HCT116 (cell line): ENCODE results near the gene CMIP. TPM values are rescaled to one million over a fixed set of nuclear protein-coding genes. Genes with fewer than 3 reads are reported as not detected.

Experiments
- ATAC-seq: fragments of 200-7000 bp; cut with Tn5 transposase; 2 replicates; pipeline ENCODE4 v1.9.1; 2020; ENCODE audit warnings: mild to moderate bottlenecking, moderate library complexity
- BruUV-seq: library from RNA; stranded (reverse); fragments of 400-500 nt; replicated peaks from 2 replicates; lab custom pipeline; 2021; lab: Mats Ljungman, UMichigan
- CTCF ChIA-PET: fragments of 300-600 bp; sonication (Branson Sonifier 250); formaldehyde crosslinking; loops from one replicate; lab custom pipeline; 2021; ENCODE audit warnings: antibody characterized with exemption; lab: Charles Lee
- POLR2A ChIA-PET: fragments of 300-600, 350-600 bp; sonication (Branson Sonifier 250); formaldehyde crosslinking; loops from one replicate; lab custom pipeline; 2021; ENCODE audit warnings: antibody characterized with exemption; lab: Charles Lee
- RAD21 ChIA-PET, 2 experiments: fragments of 300-600 bp; sonication (Branson Sonifier 250); formaldehyde crosslinking; loops; one replicate each; lab custom pipeline; 2023; ENCODE audit warnings: low total read pairs in 2 of 2; ENCODE audit not compliant: uncharacterized antibody in 2 of 2, unreplicated experiment in 2 of 2, low non-redundant PET in 1 of 2; lab: Charles Lee
- DNase-seq: peaks from one replicate; pipeline ENCODE4 v3.0.0-alpha.2; 2010; ENCODE audit warnings: low read depth, low spot score
- H2AFZ ChIP-seq: fragments of 200-600 bp; shearing (Covaris generic), sonication (generic); 2 replicates; pipeline ENCODE4 v1.6.1; 2017; ENCODE audit warnings: low read depth, mixed run types, mixed read lengths, antibody characterized with exemption, low read length; ENCODE audit not compliant: poor library complexity, severe bottlenecking
- H3K27ac ChIP-seq: 2 replicates; pipeline ENCODE4 v1.5.1; 2012; ENCODE audit warnings: low read depth, low read length
- H3K27me3 ChIP-seq: fragments of 200-600 bp; sonication (generic); 2 replicates; pipeline ENCODE4 v1.6.1; 2016; ENCODE audit warnings: mixed run types, low read length, mixed read lengths; ENCODE audit not compliant: insufficient read depth
- H3K36me3 ChIP-seq, 2 experiments: fragments of 200-500 bp in 1 of 2; fragments of 200-600 bp in 1 of 2; sonication (Bioruptor generic) in 1 of 2; sonication (generic) in 1 of 2; 2 replicates each; pipeline versions ENCODE4 v1.5.1 to v1.6.1; 2014 to 2016; ENCODE audit warnings: low read length in 2 of 2, inconsistent platforms in 1 of 2, mixed read lengths in 1 of 2, mixed run types in 1 of 2; ENCODE audit not compliant: insufficient read depth in 2 of 2, control insufficient read depth in 1 of 2
- H3K4me1 ChIP-seq, 2 experiments: fragments of 200-600 bp in 1 of 2; sonication (generic) in 1 of 2; 2 replicates each; pipeline versions ENCODE4 v1.5.1 to v1.6.1; 2012 to 2017; ENCODE audit warnings: low read length in 2 of 2, inconsistent platforms in 1 of 2, mild to moderate bottlenecking in 1 of 2, mixed read lengths in 1 of 2, mixed run types in 1 of 2, moderate library complexity in 1 of 2; ENCODE audit not compliant: insufficient read depth in 2 of 2, control insufficient read depth in 1 of 2
- H3K4me2 ChIP-seq: fragments of 200-600 bp; sonication (generic); 2 replicates; pipeline ENCODE4 v1.6.1; 2017; ENCODE audit warnings: mixed run types, low read length, mixed read lengths
- H3K4me3 ChIP-seq, 2 experiments: fragments of 200-600 bp in 1 of 2; sonication (generic) in 1 of 2; replicated peaks in 1 of 2; 2 replicates each; pipeline ENCODE4 v1.5.1; 2011 to 2016; ENCODE audit warnings: low read length in 2 of 2, control low read depth in 1 of 2, low read depth in 1 of 2, mild to moderate bottlenecking in 1 of 2, mixed read lengths in 1 of 2, mixed run types in 1 of 2
- H3K79me2 ChIP-seq: fragments of 200-600 bp; sonication (generic); 2 replicates; pipeline ENCODE4 v1.6.1; 2017; ENCODE audit warnings: mild to moderate bottlenecking, mixed run types, low read length, moderate library complexity, mixed read lengths; ENCODE audit not compliant: insufficient read depth
- H3K9ac ChIP-seq: fragments of 200-600 bp; sonication (generic); 2 replicates; pipeline ENCODE4 v1.6.1; 2016; ENCODE audit warnings: low read length, mixed read lengths
- H3K9me2 ChIP-seq: fragments of 200-600 bp; sonication (generic), shearing (Covaris generic); 2 replicates; pipeline ENCODE4 v1.6.1; 2017; ENCODE audit warnings: mixed run types, mild to moderate bottlenecking, moderate library complexity; ENCODE audit not compliant: insufficient read depth
- H3K9me3 ChIP-seq, 2 experiments: fragments of 200-500 bp in 1 of 2; fragments of 200-600 bp in 1 of 2; sonication (Bioruptor generic) in 1 of 2; sonication (generic) in 1 of 2; 2 replicates each; pipeline ENCODE4 v1.6.1; 2014 to 2017; ENCODE audit warnings: low read length in 2 of 2, mixed read lengths in 2 of 2, inconsistent platforms in 1 of 2, low read depth in 1 of 2, mild to moderate bottlenecking in 1 of 2, mixed run types in 1 of 2, moderate library complexity in 1 of 2; ENCODE audit not compliant: control insufficient read depth in 1 of 2, insufficient read depth in 1 of 2
- H4K20me1 ChIP-seq: fragments of 200-600 bp; sonication (generic), shearing (Covaris generic); 2 replicates; pipeline ENCODE4 v1.6.1; 2017; ENCODE audit warnings: mixed run types, mild to moderate bottlenecking, moderate library complexity; ENCODE audit not compliant: insufficient read depth
- ELF1 ChIP-seq: IDR thresholded peaks from 2 replicates; pipeline ENCODE4 v1.6.1; 2012; ENCODE audit warnings: low read depth, borderline replicate concordance
- EZH2 ChIP-seq: fragments of 200-600 bp; sonication (generic); IDR thresholded peaks from 2 replicates; pipeline ENCODE4 v1.6.1; 2017; ENCODE audit warnings: antibody characterized with exemption, mixed run types
- FOSL1 ChIP-seq: IDR thresholded peaks from 2 replicates; pipeline ENCODE4 v1.6.1; 2012; ENCODE audit warnings: low read depth
- RAD21 ChIP-seq: IDR thresholded peaks from 2 replicates; pipeline ENCODE4 v1.6.1; 2012; ENCODE audit warnings: low read depth, mild to moderate bottlenecking
- SP1 ChIP-seq: IDR thresholded peaks from 2 replicates; pipeline ENCODE4 v1.6.1; 2012; ENCODE audit warnings: low read depth
- TCF7L2 ChIP-seq: IDR thresholded peaks from 2 replicates; pipeline ENCODE4 v1.7.0; 2011; ENCODE audit warnings: borderline replicate concordance, inconsistent platforms; ENCODE audit not compliant: insufficient read depth, insufficient read length; ENCODE audit errors: extremely low read depth
- ZNF274 ChIP-seq: fragments of 200-500 bp; sonication (Bioruptor generic); IDR thresholded peaks from 2 replicates; pipeline ENCODE4 v1.6.1; 2014; ENCODE audit warnings: mild to moderate bottlenecking, low read depth, low read length, inconsistent platforms
- intact Hi-C: fragments of 100-400 bp; cut with micrococcal nuclease; formaldehyde crosslinking; loops from 2 replicates; pipeline ENCODE4 v1.10.0; 2022
- total RNA-seq: library from RNA; stranded (reverse); gene quantifications from one replicate; pipeline ENCODE4 v1.2.1, GENCODE V29; 2021; ENCODE audit not compliant: unreplicated experiment
- TF ChIP-seq, protein P1 (sequence below): IDR thresholded peaks from 2 replicates; pipeline ENCODE4 v1.6.1; 2011; ENCODE audit warnings: mild to moderate bottlenecking, low read length, moderate library complexity; ENCODE audit not compliant: insufficient replicate concordance; ENCODE audit errors: extremely low read depth
- TF ChIP-seq, protein P2 (sequence below): IDR thresholded peaks from 2 replicates; pipeline ENCODE4 v1.6.1; 2012; ENCODE audit warnings: low read depth

Gene CMIP
- total RNA-seq, 1 experiment from 2014 or later, result 64.6 TPM

DNA sequence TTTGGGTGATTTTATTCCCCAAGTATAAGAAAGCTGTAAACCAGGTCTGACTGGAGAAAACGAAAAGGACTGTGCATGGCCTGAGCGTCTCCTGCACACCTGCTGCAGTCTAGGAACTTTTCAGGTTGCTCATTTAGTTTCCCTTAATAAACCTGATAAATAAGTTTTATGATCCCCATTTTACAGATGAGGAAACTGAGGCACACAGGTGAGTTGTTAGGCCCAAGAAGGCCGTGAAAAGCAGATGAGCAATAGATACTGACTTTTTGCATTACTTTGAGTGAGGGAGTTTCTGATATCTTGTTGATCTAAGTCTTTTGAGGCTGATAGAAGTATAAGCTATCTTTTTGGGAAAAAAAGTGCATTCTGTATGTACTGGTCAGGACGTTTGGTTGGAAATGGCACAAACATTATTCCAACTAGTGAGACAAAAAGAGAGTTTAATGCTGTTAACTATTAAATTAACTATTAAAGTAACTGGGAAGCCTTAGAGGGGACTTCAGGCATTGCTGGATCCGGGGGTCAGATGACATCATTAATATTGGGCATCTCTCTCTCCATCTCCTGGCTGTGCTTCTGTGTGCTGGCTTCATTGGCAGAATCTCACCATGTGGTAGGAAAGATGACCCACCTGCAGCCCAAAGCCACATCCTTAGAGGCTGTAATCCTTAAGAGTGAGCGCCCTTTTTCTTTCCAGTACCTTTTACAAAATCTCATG, 163.4 kb downstream of the CMIP start (continued):
- no peak for TF ChIP-seq ZNF274

DNA sequence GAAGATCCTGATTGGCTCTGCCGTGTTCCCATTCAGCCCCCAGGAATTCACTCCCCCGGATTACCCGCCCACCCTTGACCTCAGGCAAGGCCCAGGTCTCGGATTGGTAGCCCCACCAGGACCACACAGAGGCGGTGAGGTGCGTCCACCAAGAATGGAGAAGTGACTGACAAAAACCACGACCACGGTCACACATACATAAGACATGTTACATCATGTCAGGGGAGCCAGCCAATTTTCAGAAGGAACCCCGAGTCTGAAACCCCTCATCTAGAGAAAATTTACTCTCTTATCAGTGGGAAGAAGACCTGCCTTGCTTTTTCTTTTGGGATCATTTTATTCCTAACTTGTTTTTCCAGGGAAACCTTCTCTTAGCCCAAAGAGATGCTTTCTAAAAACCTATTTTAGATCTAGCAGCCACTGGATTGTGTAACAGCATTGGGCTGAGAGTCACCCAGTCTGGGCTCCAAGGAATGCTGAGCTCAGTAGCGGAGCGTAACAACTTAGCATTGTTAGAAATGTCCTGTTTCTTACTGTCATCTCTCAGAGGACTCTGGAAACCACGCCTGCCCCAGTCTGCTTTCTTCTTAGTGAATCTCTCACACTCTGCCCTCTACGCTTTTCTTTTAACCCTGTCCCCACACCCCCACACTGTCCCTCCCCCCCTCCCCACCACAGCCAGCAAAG, 164.1 kb downstream of the CMIP start:
- DNase-seq (no peak), ATAC-seq (no peak)
- POLR2A ChIA-PET, result no interaction called here
- H3K4me1 ChIP-seq, result peaks cover 7 to 38% of the 10 kb centered on the region in 2 experiments; a peak in 3 of 4 replicates
- H3K9ac ChIP-seq, result no peak overlapping the region
- no peak overlapping the region for H3K27ac ChIP-seq
- CTCF ChIA-PET, result no interaction called here
- RAD21 ChIA-PET, result no interaction called here
- H3K9me3 ChIP-seq, result no peaks in the 10 kb centered on the region
- H3K36me3 ChIP-seq, result peaks cover 0 to 18% of the 10 kb centered on the region in 2 experiments; a peak in 3 of 4 replicates
- no peaks in the 10 kb centered on the region; the same call in 1 of the 2 replicates for H4K20me1 ChIP-seq
- no peak overlapping the region for H3K4me3 ChIP-seq
- no peak overlapping the region for H3K4me2 ChIP-seq
- no peak for TF ChIP-seq TCF7L2
- TF ChIP-seq, protein P1, sequence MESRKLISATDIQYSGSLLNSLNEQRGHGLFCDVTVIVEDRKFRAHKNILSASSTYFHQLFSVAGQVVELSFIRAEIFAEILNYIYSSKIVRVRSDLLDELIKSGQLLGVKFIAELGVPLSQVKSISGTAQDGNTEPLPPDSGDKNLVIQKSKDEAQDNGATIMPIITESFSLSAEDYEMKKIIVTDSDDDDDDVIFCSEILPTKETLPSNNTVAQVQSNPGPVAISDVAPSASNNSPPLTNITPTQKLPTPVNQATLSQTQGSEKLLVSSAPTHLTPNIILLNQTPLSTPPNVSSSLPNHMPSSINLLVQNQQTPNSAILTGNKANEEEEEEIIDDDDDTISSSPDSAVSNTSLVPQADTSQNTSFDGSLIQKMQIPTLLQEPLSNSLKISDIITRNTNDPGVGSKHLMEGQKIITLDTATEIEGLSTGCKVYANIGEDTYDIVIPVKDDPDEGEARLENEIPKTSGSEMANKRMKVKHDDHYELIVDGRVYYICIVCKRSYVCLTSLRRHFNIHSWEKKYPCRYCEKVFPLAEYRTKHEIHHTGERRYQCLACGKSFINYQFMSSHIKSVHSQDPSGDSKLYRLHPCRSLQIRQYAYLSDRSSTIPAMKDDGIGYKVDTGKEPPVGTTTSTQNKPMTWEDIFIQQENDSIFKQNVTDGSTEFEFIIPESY, result no peak
- TF ChIP-seq, protein P2, sequence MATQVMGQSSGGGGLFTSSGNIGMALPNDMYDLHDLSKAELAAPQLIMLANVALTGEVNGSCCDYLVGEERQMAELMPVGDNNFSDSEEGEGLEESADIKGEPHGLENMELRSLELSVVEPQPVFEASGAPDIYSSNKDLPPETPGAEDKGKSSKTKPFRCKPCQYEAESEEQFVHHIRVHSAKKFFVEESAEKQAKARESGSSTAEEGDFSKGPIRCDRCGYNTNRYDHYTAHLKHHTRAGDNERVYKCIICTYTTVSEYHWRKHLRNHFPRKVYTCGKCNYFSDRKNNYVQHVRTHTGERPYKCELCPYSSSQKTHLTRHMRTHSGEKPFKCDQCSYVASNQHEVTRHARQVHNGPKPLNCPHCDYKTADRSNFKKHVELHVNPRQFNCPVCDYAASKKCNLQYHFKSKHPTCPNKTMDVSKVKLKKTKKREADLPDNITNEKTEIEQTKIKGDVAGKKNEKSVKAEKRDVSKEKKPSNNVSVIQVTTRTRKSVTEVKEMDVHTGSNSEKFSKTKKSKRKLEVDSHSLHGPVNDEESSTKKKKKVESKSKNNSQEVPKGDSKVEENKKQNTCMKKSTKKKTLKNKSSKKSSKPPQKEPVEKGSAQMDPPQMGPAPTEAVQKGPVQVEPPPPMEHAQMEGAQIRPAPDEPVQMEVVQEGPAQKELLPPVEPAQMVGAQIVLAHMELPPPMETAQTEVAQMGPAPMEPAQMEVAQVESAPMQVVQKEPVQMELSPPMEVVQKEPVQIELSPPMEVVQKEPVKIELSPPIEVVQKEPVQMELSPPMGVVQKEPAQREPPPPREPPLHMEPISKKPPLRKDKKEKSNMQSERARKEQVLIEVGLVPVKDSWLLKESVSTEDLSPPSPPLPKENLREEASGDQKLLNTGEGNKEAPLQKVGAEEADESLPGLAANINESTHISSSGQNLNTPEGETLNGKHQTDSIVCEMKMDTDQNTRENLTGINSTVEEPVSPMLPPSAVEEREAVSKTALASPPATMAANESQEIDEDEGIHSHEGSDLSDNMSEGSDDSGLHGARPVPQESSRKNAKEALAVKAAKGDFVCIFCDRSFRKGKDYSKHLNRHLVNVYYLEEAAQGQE, result no peak
- no peak for TF ChIP-seq FOSL1
- no peak for TF ChIP-seq SP1
- TF ChIP-seq ELF1, result no peak
- no peak for TF ChIP-seq EZH2
- TF ChIP-seq RAD21, result no peak
- H3K27me3 ChIP-seq, result no peaks in the 10 kb centered on the region
- intact Hi-C loops, result no loop called here
- no peak overlapping the region for H2AFZ ChIP-seq
- H3K9me2 ChIP-seq, result no peaks in the 10 kb centered on the region
- H3K79me2 ChIP-seq, result peaks cover 47% of the 10 kb centered on the region
- no TSS peak for BruUV-seq
